IMR-90 (cell line): Measurements from ENCODE around the gene SSH2.

Source experiments
- BHLHE40 ChIP-seq: fragments of 150-350 bp; IDR thresholded peaks from 2 replicates; pipeline ENCODE4 v1.6.1; 2016; ENCODE audit warnings: mild to moderate bottlenecking, low read depth, low read length
- CEBPB ChIP-seq: IDR thresholded peaks from 2 replicates; pipeline ENCODE4 v1.6.1; 2012; ENCODE audit warnings: low read depth, low read length, improper control_type of control experiment
- CHD1 ChIP-seq: IDR thresholded peaks from 2 replicates; pipeline ENCODE4 v1.6.1; 2012; ENCODE audit warnings: low read depth, low read length, improper control_type of control experiment
- CTCF ChIP-seq: conservative IDR thresholded peaks from 2 replicates; pipeline ENCODE4 v1.5.1; 2012; ENCODE audit warnings: mild to moderate bottlenecking, low read depth, low read length, improper control_type of control experiment
- ELK1 ChIP-seq: fragments of 150-350 bp; IDR thresholded peaks from 2 replicates; pipeline ENCODE4 v1.6.1; 2016; ENCODE audit warnings: low read depth, mild to moderate bottlenecking, low read length, moderate library complexity, borderline replicate concordance
- FOS ChIP-seq: fragments of 150-350 bp; IDR thresholded peaks from 2 replicates; pipeline ENCODE4 v1.6.1; 2016; ENCODE audit warnings: low read depth, low read length
- MAZ ChIP-seq: IDR thresholded peaks from 2 replicates; pipeline ENCODE4 v1.6.1; 2012; ENCODE audit warnings: low read depth, mild to moderate bottlenecking, low read length, improper control_type of control experiment, moderate library complexity, borderline replicate concordance
- MXI1 ChIP-seq: IDR thresholded peaks from 2 replicates; pipeline ENCODE4 v1.6.1; 2012; ENCODE audit warnings: low read depth, mild to moderate bottlenecking, low read length, moderate library complexity, borderline replicate concordance
- POLR2A ChIP-seq: IDR thresholded peaks from 2 replicates; pipeline ENCODE4 v1.6.1; 2012; ENCODE audit warnings: mild to moderate bottlenecking, low read depth, low read length
- RAD21 ChIP-seq: IDR thresholded peaks from 2 replicates; pipeline ENCODE4 v1.6.1; 2012; ENCODE audit warnings: low read length, improper control_type of control experiment
- RFX5 ChIP-seq: IDR thresholded peaks from 2 replicates; pipeline ENCODE4 v1.8.0; 2012; ENCODE audit warnings: low read depth, mild to moderate bottlenecking, low read length, moderate library complexity
- SMC3 ChIP-seq: fragments of 150-350 bp; IDR thresholded peaks from 2 replicates; pipeline ENCODE4 v1.6.1; 2016; ENCODE audit warnings: low read depth, mild to moderate bottlenecking, antibody characterized with exemption, low read length, moderate library complexity

GRCh38 chr17:29588017-29588561 is 341.9 kb downstream of the SSH2 start:
- TF ChIP-seq POLR2A (no peak), CHD1 (no peak), CTCF (no peak), MAZ (no peak), RAD21 (no peak), CEBPB (no peak), BHLHE40 (no peak), RFX5 (no peak), SMC3 (no peak), FOS (no peak), ELK1 (no peak), MXI1 (no peak)
